Measurements from ENCODE around the gene GLI1. TPM values are rescaled to one million over a fixed set of nuclear protein-coding genes. Genes with fewer than 3 reads are reported as not detected.
A peak's percentile ranks its signal among the peaks of the same experiment; 100 is the strongest.

The GLI1 gene
- total and polyA plus RNA-seq, 2 of the 13 experiments (the other 11 are each of a cell fraction or from before 2014, with no cell fraction given): 0.09 to 0.20 TPM

- TF ChIP-seq ZNF318 (CRISPR knock-in tag; IDR thresholded peaks at IDR 0.05) (0 out of 2 replicates have a peak, but pooled peaks have one; percentile 86), ZNF616 (CRISPR knock-in tag; IDR thresholded peaks at IDR 0.05; ENCODE audit: low read depth) (no peak), ZEB1 (IDR thresholded peaks at IDR 0.05; ENCODE audit: insufficient replicate concordance, low read depth) (no peak), ZBTB8A (CRISPR knock-in tag; IDR thresholded peaks at IDR 0.05; ENCODE audit: borderline replicate concordance, low read depth) (peak; percentile 89; the same call in 1 of the 2 replicates), DMTF1 (CRISPR knock-in tag; IDR thresholded peaks at IDR 0.05) (no peak; the same call in 1 of the 2 replicates), CSRNP2 (CRISPR knock-in tag; conservative IDR thresholded peaks at IDR 0.05; ENCODE audit: low read depth) (no peak), ZNF180 (CRISPR knock-in tag; IDR thresholded peaks at IDR 0.05; ENCODE audit: borderline replicate concordance, low read depth) (no peak), ZNF761 (CRISPR knock-in tag; conservative IDR thresholded peaks at IDR 0.05) (peak; percentile 88; the same call in 1 of the 2 replicates), SNAI1 (CRISPR knock-in tag; IDR thresholded peaks at IDR 0.05; ENCODE audit: borderline replicate concordance) (no peak), HMGA1 (CRISPR knock-in tag; conservative IDR thresholded peaks at IDR 0.05) (no peak), MXD4 (CRISPR knock-in tag; IDR thresholded peaks at IDR 0.05) (peak; percentile 85), ZNF263 (CRISPR knock-in tag; IDR thresholded peaks at IDR 0.05) (peak; percentile 92), SOX13 (IDR thresholded peaks at IDR 0.05) (peak; percentile 85), SOX13 (CRISPR knock-in tag; conservative IDR thresholded peaks at IDR 0.05 in 1 of 2, IDR thresholded peaks at IDR 0.05 in 1 of 2) (peak in 1 of 2 experiments; percentile 91; a peak in 2 of 4 replicates), KDM5B (CRISPR knock-in tag; IDR thresholded peaks at IDR 0.05; ENCODE audit: borderline replicate concordance) (peak; percentile 79; the same call in 1 of the 2 replicates), KLF12 (CRISPR knock-in tag; IDR thresholded peaks at IDR 0.05; ENCODE audit: borderline replicate concordance) (no peak), ATF7 (IDR thresholded peaks at IDR 0.05) (no peak), ATF7 (CRISPR knock-in tag; IDR thresholded peaks at IDR 0.05) (peak; percentile 96)
Observed at GRCh38 chr12:57451233-57451778, 8.3 kb upstream of the GLI1 start (continued).

Measured in HepG2 (cell line).